Measurements from ENCODE around the gene SAMD4A. TPM values are rescaled to one million over a fixed set of nuclear protein-coding genes. Genes with fewer than 3 reads are reported as not detected.

Gene SAMD4A
- total RNA-seq, 1 donor from 2014 or later = 59.2 TPM

DNA sequence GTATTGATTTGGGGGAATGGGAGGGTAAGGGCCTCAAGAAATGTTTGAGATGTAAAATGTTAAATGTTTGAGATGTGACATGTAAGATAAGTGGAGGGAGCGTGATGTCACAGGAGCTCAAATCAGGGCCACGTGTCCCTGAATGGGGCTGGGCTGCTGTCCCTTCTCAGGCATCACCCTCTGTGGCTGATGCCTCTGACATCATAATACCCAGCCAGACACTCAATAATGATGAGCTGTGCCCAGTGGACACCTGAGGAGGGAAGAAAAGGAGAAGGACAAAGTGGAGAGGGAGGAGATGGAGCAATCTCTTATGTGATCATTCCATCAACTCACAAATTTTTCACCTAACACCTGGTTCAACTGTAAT lies 120.8 kb downstream of the SAMD4A start:
- ATAC-seq (no peak), DNase-seq (ENCODE audit: low spot score) (no peak)
- intact Hi-C loops (cut with DNase I) = no loop called here

- ATAC-seq = no peak
Measured at GRCh38 chr14:54688229-54688628, 121.3 kb downstream of the SAMD4A start.

DNA sequence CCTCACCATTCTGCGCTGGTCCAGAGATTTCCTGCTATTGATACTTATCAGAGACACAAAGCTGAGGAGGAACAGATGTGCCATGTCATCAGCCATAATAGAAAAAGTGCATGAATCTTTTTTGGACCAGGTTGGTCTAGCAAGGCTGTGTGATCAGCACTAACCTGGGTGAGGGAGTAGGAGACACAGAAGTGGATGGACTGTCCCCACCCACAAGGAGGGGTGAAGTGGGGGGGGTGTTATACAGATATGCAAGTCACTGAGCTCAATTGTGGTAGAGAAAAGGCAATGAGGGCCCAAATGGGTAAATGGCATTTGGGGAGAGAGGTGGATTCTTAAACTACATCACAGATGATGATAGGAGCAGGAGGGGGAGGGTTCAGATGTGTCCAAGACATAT lies 123.0 kb downstream of the SAMD4A start:
- intact Hi-C loops (cut with DNase I) = loop anchor here (2.0 to 10.0 kb wide), 2 partner anchors 75 to 123 kb away; partner anchors contain the start of gene SAMD4A
- DNase-seq (ENCODE audit: low spot score) = no peak
- ATAC-seq = no peak

More at GRCh38 chr14:54688229-54688628, 121.3 kb downstream of the SAMD4A start:
- DNase-seq (ENCODE audit: low spot score) = no peak
- intact Hi-C loops (cut with DNase I) = no loop called here

DNA sequence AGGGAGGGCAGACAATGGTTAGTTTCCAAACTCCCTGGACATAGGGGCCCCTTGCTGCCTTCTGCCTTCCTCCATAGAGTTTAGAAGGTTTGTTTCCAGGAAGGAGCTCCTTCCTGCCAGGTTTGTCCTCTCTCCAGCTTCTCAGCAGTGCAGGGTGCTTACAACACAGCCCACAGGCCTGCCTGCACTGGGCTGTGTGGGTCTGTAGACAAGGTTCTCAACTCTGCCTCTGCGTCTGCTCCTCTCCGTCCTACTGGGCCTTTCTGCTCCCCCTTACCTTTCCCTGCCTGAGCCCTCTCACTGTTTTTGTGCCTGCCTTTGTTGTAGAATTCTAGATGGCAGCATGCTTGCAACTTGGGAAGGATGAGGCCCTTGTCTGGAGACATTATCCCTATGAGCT lies 124.0 kb downstream of the SAMD4A start:
- intact Hi-C loops (cut with DNase I) = loop anchor here (2.0 to 10.0 kb wide), 2 partner anchors 74 to 124 kb away; partner anchors contain the start of gene SAMD4A
- ATAC-seq (no peak), DNase-seq (ENCODE audit: low spot score) (no peak)

DNA sequence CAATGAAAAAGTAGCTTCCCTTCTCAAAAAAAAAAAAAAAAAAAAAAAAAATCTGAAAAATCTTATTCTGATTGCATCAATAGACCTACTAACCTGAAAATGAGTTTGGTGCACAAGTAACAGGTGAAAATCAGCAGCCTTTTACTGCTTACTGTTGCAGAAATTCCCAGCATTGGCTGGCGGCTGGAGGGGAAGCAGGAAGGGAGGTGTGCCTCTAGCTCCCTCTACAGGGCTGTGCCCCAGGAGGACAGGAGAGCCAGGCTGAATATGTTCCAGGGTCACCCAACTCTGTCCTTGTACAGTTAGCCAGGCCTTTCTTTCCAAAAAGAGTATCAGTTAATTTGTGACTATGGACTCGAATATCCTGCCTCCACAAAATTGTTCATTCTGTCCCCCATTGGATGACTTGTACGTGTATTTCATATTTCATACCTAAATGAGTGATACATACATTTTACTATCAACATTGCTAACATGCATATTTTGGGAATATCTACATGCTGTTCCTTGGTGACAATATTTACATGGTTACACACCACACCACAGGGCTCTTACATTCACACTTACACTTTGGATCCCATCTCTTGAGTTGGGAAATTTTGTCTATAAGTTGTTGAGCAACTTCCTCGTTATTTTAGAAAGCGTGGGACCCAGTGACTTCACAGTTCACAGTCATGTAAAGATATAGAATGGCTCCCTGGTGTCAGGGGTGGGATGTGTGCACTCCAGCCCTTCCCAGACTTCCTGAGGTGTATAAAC lies 124.8 kb downstream of the SAMD4A start:
- peak; percentile 84 for ATAC-seq
- intact Hi-C loops (cut with DNase I) = loop anchor here (2.0 to 10.0 kb wide), 2 partner anchors 73 to 125 kb away; partner anchors contain the start of gene SAMD4A
- DNase-seq (ENCODE audit: low spot score) = peak; percentile 89

DNA sequence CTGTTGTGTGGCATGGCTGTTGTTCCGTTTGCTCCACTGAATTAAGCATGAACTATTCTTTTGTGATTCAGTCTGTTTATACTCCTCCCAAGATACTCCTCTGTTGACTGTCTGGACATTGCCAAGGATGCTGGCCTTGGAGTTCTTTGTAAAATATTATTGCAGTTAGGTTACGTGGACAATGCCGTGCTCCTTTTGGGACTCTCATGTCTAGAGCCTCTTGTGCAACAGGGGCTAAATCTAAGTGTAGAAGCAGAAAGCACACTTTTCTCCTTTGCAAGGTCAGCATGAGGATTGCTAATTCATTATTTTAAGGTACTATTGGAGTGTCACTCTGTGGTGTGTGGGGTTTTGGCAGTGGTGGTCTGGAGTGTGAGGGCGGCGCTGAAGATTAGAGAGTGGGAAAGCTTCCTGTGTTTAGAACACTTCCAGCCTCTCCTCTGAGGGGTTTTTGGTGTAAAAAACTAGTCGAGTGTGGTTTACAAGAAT lies 125.4 kb downstream of the SAMD4A start:
- ATAC-seq = peak; percentile 80
- intact Hi-C loops (cut with DNase I) = loop anchor here (10.0 kb wide), 1 partner anchor 72 kb away; no protein-coding TSS in a partner anchor
- DNase-seq (ENCODE audit: low spot score) = no peak

DNA sequence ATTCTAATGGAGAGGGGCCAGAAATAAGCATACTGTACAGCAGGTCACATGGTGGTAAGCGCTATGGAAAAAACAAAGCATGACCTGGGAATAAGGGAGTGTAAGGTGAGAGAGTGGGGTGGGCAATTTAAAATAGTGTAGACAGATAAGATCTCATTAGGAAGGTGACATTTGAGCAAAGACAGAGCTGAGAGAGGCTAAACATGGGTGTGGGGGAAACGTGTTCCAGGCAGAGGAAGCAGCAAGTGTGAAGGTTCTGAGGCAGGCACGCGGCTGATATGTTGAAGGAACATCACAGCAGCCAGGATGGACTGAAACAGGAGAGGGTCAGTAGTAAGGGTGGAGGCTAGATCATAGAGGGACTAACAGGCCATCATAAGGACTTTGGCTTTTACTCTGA lies 126.8 kb downstream of the SAMD4A start:
- intact Hi-C loops (cut with DNase I) = loop anchor here (10.0 kb wide), 1 partner anchor 71 kb away; no protein-coding TSS in a partner anchor
- no peak for ATAC-seq
- DNase-seq (ENCODE audit: low spot score) = no peak

- intact Hi-C loops (cut with DNase I) = loop anchor here (10.0 kb wide), 1 partner anchor 70 kb away; no protein-coding TSS in a partner anchor
- no peak for ATAC-seq
- DNase-seq (ENCODE audit: low spot score) = no peak
Measured at GRCh38 chr14:54695196-54695595, 128.3 kb downstream of the SAMD4A start.

GRCh38 chr14:54697001-54697400 lies 130.1 kb downstream of the SAMD4A start:
- DNase-seq (ENCODE audit: low spot score) = no peak
- intact Hi-C loops (cut with DNase I) = loop anchor here (10.0 kb wide), 1 partner anchor 68 kb away; no protein-coding TSS in a partner anchor
- no peak for ATAC-seq

DNA sequence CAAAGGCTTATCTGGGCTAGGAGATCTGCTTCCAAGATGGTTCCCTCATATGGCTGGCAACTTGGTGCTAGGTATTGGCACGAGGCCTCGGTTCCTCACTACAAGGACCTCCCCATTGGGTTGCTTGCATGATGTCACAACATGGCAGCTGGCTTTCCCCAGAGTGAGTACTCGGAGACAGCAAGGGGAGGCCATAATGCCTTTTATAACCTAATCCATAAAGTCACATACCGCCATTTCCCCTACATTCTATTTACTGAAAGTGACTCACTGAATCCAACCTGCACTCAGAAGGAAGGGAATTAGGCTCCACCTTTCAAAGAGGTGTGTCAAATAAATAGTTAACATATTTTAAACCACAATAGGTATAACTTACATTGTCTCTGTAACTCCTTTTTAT lies 130.9 kb downstream of the SAMD4A start:
- ATAC-seq = no peak
- DNase-seq (ENCODE audit: low spot score) = no peak
- intact Hi-C loops (cut with DNase I) = loop anchor here (10.0 kb wide), 1 partner anchor 67 kb away; no protein-coding TSS in a partner anchor

DNA sequence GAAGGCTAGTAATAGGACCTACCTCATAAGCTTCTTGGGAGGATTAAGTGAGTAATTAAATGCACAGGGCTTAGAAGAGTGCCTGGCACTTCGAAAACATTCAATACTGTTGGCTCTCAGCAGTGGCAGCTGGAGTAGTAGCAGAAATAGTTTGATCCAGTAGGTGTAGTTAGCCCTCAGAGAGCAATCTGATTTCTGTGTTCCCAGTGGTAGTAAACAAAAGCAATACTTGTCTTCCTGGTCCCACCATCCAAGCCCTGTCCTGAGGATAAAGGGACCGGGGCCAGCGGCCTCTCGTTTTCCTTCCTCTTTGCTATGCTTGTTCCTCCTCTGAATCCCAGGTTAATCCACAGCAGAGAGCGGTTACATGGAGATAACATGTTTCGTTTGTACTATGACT lies 131.6 kb downstream of the SAMD4A start:
- intact Hi-C loops (cut with DNase I) = loop anchor here (10.0 kb wide), 1 partner anchor 66 kb away; no protein-coding TSS in a partner anchor
- DNase-seq (ENCODE audit: low spot score) (no peak), ATAC-seq (no peak)

GRCh38 chr14:54698966-54699530 lies 132.1 kb downstream of the SAMD4A start:
- ATAC-seq = peak; percentile 40
- no peak for DNase-seq (ENCODE audit: low spot score)
- intact Hi-C loops (cut with DNase I) = loop anchor here (10.0 kb wide), 1 partner anchor 66 kb away; no protein-coding TSS in a partner anchor

GRCh38 chr14:54699735-54700134 lies 132.8 kb downstream of the SAMD4A start:
- DNase-seq (ENCODE audit: low spot score) = no peak
- ATAC-seq = no peak
- intact Hi-C loops (cut with DNase I) = loop anchor here (10.0 kb wide), 1 partner anchor 65 kb away; no protein-coding TSS in a partner anchor

GRCh38 chr14:54700717-54701116 lies 133.8 kb downstream of the SAMD4A start:
- ATAC-seq (no peak), DNase-seq (ENCODE audit: low spot score) (no peak)
- intact Hi-C loops (cut with DNase I) = no loop called here

- no peak for ATAC-seq
- intact Hi-C loops (cut with DNase I) = no loop called here
- DNase-seq (ENCODE audit: low spot score) = no peak
Measured at GRCh38 chr14:54702014-54702491, 135.1 kb downstream of the SAMD4A start.

DNA sequence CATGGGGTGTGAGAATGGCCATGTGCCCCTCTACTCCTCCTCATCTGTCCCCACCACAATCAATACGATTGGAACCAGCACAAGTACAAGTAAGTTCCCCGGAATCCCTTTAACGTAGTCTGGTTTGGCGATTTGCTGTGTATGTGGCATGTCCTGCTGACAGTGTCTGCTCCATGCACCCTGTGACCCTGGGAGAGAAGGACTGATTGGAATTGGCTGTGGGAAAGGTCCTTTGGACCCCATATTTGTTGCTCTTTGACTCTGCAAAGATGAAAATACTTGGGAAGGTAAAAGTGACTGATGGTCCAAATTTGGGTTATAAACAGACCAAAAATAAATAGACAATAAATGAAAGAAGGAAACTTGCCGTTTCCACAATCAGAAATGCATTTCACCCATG lies 135.6 kb downstream of the SAMD4A start:
- no peak for ATAC-seq
- intact Hi-C loops (cut with DNase I) = no loop called here
- DNase-seq (ENCODE audit: low spot score) = no peak

DNA sequence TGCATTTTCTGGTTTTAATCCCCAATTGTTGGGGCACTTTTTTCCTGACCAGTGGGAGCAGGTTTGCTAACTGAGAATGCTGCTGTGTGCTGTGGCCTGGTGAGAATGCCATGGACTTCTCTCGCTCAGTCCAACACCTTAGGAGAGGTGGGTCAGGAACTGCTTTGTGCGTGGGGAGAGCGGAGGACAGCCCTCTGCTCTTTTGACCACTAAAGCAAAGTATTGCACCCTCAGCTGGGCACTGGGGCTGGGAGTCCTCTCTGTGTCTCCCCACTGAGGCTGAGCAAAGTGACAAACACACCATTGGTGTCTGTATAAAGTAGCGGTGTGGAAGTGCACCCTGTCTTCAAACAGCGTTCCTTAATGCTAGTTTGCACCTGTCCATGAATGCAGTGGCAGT lies 136.2 kb downstream of the SAMD4A start:
- no peak for DNase-seq (ENCODE audit: low spot score)
- intact Hi-C loops (cut with DNase I) = no loop called here
- ATAC-seq = no peak

DNA sequence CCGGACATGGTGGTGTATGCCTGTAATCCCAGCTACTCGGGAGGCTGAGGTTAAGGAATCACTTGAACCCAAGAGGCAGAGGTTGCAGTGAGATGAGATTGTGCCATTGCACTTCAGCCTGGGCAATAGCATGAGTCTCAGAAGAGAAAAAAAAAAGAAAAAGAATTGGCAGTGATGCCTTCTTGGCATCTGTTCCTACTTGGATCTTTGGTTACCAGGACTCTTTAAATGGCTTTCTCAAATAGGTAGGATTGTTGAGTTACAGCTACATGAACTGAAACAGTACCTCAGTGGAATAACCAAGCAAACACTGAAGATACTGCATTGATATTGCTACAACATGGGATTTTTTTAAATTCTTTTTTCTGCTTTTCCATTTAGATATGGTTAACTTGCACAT lies 136.8 kb downstream of the SAMD4A start:
- ATAC-seq (no peak), DNase-seq (ENCODE audit: low spot score) (no peak)
- intact Hi-C loops (cut with DNase I) = no loop called here

DNA sequence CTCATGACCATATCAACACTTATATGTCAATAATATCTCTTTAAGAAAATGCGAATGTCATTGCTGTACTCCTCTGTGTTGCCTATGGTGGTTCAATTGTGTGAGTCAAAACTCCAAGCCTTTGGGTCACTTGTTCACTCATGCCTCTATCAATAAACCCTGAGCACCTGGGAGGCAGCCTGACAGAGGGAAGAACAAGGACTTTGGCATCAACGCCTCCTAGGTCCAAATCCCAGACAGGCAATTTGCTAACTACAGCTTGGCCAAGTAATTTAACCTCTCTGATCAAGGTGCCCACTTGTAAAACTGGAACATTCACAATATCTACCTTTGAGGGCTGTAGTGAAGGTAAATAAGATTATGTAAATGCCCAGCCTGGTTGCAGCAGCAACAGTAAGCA lies 137.8 kb downstream of the SAMD4A start:
- ATAC-seq (no peak), DNase-seq (ENCODE audit: low spot score) (no peak)
- intact Hi-C loops (cut with DNase I) = no loop called here

- intact Hi-C loops (cut with DNase I) = no loop called here
- ATAC-seq = no peak
- no peak for DNase-seq (ENCODE audit: low spot score)
Measured at GRCh38 chr14:54706769-54707168, 139.8 kb downstream of the SAMD4A start.

Measured in sciatic nerve (tissue), 2 donors.